ENCODE data around the gene NME3.
A peak's percentile ranks its signal among the peaks of the same experiment; 100 is the strongest.

The NME3 gene

GRCh38 chr16:1743376-1744337 lies 27.7 kb downstream of the NME3 start:
- H2AK5ac ChIP-seq (ENCODE audit: low read depth, low read length) = no peak overlapping the region
- H3K4me1 ChIP-seq (ENCODE audit: control insufficient read depth in 2 of 2, insufficient read depth in 1 of 2, low read depth in 1 of 2, low read length in 2 of 2) = no peaks in the 10 kb centered on the region
- no peak overlapping the region for H4K91ac ChIP-seq (ENCODE audit: low read depth, low read length, poor library complexity)
- H3K27me3 ChIP-seq (ENCODE audit: control insufficient read depth in 3 of 3, insufficient read depth in 3 of 3, low read depth in 1 of 3, low read length in 3 of 3) = no peaks in the 10 kb centered on the region
- no peak overlapping the region for H2BK5ac ChIP-seq (ENCODE audit: low read length)
- no peak overlapping the region for H3K27ac ChIP-seq (replicated peaks; ENCODE audit: low read length)
- peaks cover 36 to 75% of the 10 kb centered on the region in 2 donors for H3K36me3 ChIP-seq (replicated peaks in 1 of 2; ENCODE audit: control insufficient read depth in 2 of 2, insufficient read depth in 2 of 2, low read length in 2 of 2)
- no peak overlapping the region for H2BK120ac ChIP-seq (ENCODE audit: low read depth, low read length)
- H4K8ac ChIP-seq (ENCODE audit: low read depth, low read length) = no peak overlapping the region
- H2BK12ac ChIP-seq (ENCODE audit: low read length) = no peak overlapping the region
- no peak overlapping the region for H2BK15ac ChIP-seq (ENCODE audit: low read length)
- peaks cover 9% of the 10 kb centered on the region for H3K79me1 ChIP-seq (ENCODE audit: low read depth, low read length)
- no peak overlapping the region for H3K4me2 ChIP-seq (ENCODE audit: insufficient read depth, low read length, poor library complexity, severe bottlenecking)
- H3K14ac ChIP-seq (ENCODE audit: low read length) = no peak overlapping the region
- H3K9ac ChIP-seq (ENCODE audit: low read depth, low read length, poor library complexity) = peak overlapping the region; percentile 53
- H2AFZ ChIP-seq (ENCODE audit: low read length) = no peak overlapping the region
- WGBS, 2 donors (ENCODE audit: extremely low coverage in 2 of 2, insufficient read length in 2 of 2, insufficient replicate concordance in 1 of 2) = no CpG with 5 or more reads among the region's 32 CpGs
- H3K4me3 ChIP-seq (ENCODE audit: low read length in 2 of 2) = no peak overlapping the region
- peaks cover 0 to 18% of the 10 kb centered on the region in 2 donors for H3K9me3 ChIP-seq (replicated peaks in 1 of 2; ENCODE audit: control insufficient read depth in 2 of 2, insufficient read depth in 1 of 2, low read depth in 1 of 2, low read length in 2 of 2)
- no peak for DNase-seq (ENCODE audit: low spot score)
- no peak overlapping the region for H3K18ac ChIP-seq (ENCODE audit: low read length)
- H3K4ac ChIP-seq (ENCODE audit: low read length) = no peak overlapping the region
- H3K23ac ChIP-seq (ENCODE audit: low read depth, low read length, poor library complexity) = no peak overlapping the region

DNA sequence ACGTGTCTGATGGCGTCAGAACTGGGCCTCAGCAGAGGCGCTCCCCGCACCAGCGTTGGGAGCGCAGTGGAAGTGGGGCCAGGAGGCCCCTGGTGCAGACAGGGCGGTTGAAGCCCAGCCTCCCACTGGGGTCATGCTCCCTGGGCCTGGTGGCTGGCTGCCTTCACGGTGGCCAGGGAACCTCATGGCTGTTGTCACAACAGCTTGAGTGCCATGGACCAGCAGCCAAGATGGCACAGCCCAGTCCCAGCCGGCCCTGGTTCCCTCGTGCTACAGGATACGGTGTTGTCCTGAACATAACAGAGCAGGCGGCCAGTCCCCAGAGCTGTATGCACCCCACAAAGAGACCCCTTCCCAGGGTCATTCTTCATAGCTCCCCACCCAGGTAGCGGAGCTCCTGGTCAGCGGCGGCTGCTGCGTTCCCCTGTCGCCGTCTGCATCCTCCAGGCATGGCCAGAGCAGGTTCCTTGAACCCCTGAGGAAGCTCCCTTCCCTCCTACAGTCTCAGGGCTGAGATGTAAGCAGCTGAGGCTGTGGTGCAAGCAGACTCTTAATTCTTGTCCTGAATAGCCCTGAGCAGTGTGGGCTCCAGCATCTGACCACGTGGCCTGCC lies 29.7 kb downstream of the NME3 start:
- WGBS, 2 donors (ENCODE audit: extremely low coverage in 2 of 2, insufficient read length in 2 of 2, insufficient replicate concordance in 1 of 2) = no CpG with 5 or more reads among the region's 19 CpGs
- Histone ChIP-seq H2AK5ac (ENCODE audit: low read depth, low read length) (no peak overlapping the region), H2AFZ (ENCODE audit: low read length) (no peak overlapping the region), H3K27ac (replicated peaks; ENCODE audit: low read length) (no peak overlapping the region), H2BK5ac (ENCODE audit: low read length) (no peak overlapping the region), H4K91ac (ENCODE audit: low read depth, low read length, poor library complexity) (no peak overlapping the region), H3K18ac (ENCODE audit: low read length) (no peak overlapping the region), H3K9me3 (replicated peaks in 1 of 2; ENCODE audit: control insufficient read depth in 2 of 2, insufficient read depth in 1 of 2, low read depth in 1 of 2, low read length in 2 of 2) (peaks cover 0 to 25% of the 10 kb centered on the region in 2 donors), H3K36me3 (replicated peaks in 1 of 2; ENCODE audit: control insufficient read depth in 2 of 2, insufficient read depth in 2 of 2, low read length in 2 of 2) (peaks cover 23 to 55% of the 10 kb centered on the region in 2 donors), H4K8ac (ENCODE audit: low read depth, low read length) (no peak overlapping the region), H3K79me1 (ENCODE audit: low read depth, low read length) (peaks cover 8% of the 10 kb centered on the region), H3K14ac (ENCODE audit: low read length) (no peak overlapping the region), H3K23ac (ENCODE audit: low read depth, low read length, poor library complexity) (no peak overlapping the region), H2BK12ac (ENCODE audit: low read length) (no peak overlapping the region), H3K4me3 (ENCODE audit: low read length in 2 of 2) (no peak overlapping the region), H3K4me1 (ENCODE audit: control insufficient read depth in 2 of 2, insufficient read depth in 1 of 2, low read depth in 1 of 2, low read length in 2 of 2) (no peaks in the 10 kb centered on the region), H3K4ac (ENCODE audit: low read length) (no peak overlapping the region), H3K9ac (ENCODE audit: low read depth, low read length, poor library complexity) (no peak overlapping the region), H3K4me2 (ENCODE audit: insufficient read depth, low read length, poor library complexity, severe bottlenecking) (no peak overlapping the region), H2BK15ac (ENCODE audit: low read length) (no peak overlapping the region), H2BK120ac (ENCODE audit: low read depth, low read length) (no peak overlapping the region), H3K27me3 (ENCODE audit: control insufficient read depth in 3 of 3, insufficient read depth in 3 of 3, low read depth in 1 of 3, low read length in 3 of 3) (no peaks in the 10 kb centered on the region)
- DNase-seq (ENCODE audit: low spot score) = no peak

- peak overlapping the region; percentile 83 for H3K9ac ChIP-seq (ENCODE audit: low read depth, low read length, poor library complexity)
- peak overlapping the region; percentile 49 for H2AK5ac ChIP-seq (ENCODE audit: low read depth, low read length)
- peaks cover 23 to 52% of the 10 kb centered on the region in 2 donors for H3K36me3 ChIP-seq (replicated peaks in 1 of 2; ENCODE audit: control insufficient read depth in 2 of 2, insufficient read depth in 2 of 2, low read length in 2 of 2)
- H2BK12ac ChIP-seq (ENCODE audit: low read length) = no peak overlapping the region
- no peaks in the 10 kb centered on the region for H3K4me1 ChIP-seq (ENCODE audit: control insufficient read depth in 2 of 2, insufficient read depth in 1 of 2, low read depth in 1 of 2, low read length in 2 of 2)
- H3K27ac ChIP-seq (replicated peaks; ENCODE audit: low read length) = no peak overlapping the region
- no peak overlapping the region for H3K18ac ChIP-seq (ENCODE audit: low read length)
- no peak overlapping the region for H4K91ac ChIP-seq (ENCODE audit: low read depth, low read length, poor library complexity)
- no CpG with 5 or more reads among the region's 30 CpGs for WGBS, 2 donors (ENCODE audit: extremely low coverage in 2 of 2, insufficient read length in 2 of 2, insufficient replicate concordance in 1 of 2)
- no peak overlapping the region for H2BK120ac ChIP-seq (ENCODE audit: low read depth, low read length)
- peak overlapping the region; percentile 31 for H3K14ac ChIP-seq (ENCODE audit: low read length)
- H3K23ac ChIP-seq (ENCODE audit: low read depth, low read length, poor library complexity) = peak overlapping the region; percentile 59
- no peak overlapping the region for H3K4me3 ChIP-seq (ENCODE audit: low read length in 2 of 2)
- peaks cover 0 to 28% of the 10 kb centered on the region in 2 donors for H3K9me3 ChIP-seq (replicated peaks in 1 of 2; ENCODE audit: control insufficient read depth in 2 of 2, insufficient read depth in 1 of 2, low read depth in 1 of 2, low read length in 2 of 2)
- H2BK5ac ChIP-seq (ENCODE audit: low read length) = peak overlapping the region; percentile 78
- H2AFZ ChIP-seq (ENCODE audit: low read length) = no peak overlapping the region
- H3K4ac ChIP-seq (ENCODE audit: low read length) = no peak overlapping the region
- no peak for DNase-seq (ENCODE audit: low spot score)
- no peak overlapping the region for H4K8ac ChIP-seq (ENCODE audit: low read depth, low read length)
- peaks cover 8% of the 10 kb centered on the region for H3K79me1 ChIP-seq (ENCODE audit: low read depth, low read length)
- H2BK15ac ChIP-seq (ENCODE audit: low read length) = no peak overlapping the region
- no peak overlapping the region for H3K4me2 ChIP-seq (ENCODE audit: insufficient read depth, low read length, poor library complexity, severe bottlenecking)
- no peaks in the 10 kb centered on the region for H3K27me3 ChIP-seq (ENCODE audit: control insufficient read depth in 3 of 3, insufficient read depth in 3 of 3, low read depth in 1 of 3, low read length in 3 of 3)
Measured at GRCh38 chr16:1740781-1741490, 30.4 kb downstream of the NME3 start.

Data from neuronal stem cell (in vitro differentiated cells).